Measurements from ENCODE around the gene SETD4.
"Not testable (repeated sequence)": the region's sequence is repeated elsewhere in the genome, so short reads cannot be mapped to it uniquely, and the experiment has no call there.

SETD4 gene

DNA sequence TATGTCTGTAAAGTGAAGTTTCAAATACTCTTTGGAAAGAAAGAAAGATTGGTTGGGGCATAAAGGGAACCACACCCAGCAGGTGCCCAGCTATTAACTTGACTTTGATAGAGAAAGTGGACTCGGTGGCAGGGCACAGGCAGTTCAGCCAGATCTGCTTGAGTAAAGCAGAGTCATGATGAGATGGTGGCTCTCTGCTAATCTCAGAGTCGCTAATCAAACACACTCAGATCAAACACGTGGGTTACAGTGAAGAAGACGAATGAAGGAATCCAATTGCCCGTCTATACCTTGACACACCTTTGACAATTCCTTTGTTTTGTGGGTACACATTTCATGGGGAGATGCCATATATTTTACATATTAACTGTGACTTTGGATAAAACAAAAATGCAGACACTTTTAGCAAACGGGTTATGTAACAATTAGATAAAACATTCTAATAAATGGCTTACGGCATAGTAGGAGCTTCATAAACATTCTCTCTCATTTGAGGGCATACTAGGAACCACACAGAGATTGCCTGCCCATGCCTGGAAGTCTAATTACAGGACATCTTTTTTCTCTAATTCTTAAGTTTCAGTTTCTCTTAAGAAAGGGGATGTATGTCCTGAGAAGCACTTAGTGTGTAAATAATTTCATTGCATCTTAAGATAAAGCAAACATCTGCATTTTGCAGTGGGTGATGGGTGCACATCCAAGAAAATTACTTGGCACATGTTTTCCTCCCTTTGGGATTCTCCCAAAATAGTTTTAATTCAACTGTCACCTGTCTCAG is 16.7 kb upstream of the SETD4 start:
- no peak for FAIRE-seq

DNA sequence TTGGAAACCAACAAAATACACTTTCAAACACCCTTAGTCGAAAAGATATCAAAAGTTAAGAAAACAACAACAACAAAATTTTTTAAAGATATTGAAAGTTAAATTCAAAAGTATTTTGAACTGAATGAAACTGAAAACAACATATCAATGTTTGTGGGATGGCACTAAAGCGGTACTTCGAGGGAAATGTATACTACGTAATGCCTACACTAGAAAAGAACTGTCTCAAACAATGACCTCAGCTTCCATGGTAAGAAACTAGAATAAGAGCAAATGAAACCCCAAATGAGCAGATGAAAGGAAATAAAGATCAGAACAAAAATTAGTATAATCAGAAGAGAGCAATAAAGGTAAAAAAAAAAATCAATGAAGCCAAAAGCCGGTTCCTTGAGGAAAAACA is 15.6 kb upstream of the SETD4 start:
- no peak for FAIRE-seq

DNA sequence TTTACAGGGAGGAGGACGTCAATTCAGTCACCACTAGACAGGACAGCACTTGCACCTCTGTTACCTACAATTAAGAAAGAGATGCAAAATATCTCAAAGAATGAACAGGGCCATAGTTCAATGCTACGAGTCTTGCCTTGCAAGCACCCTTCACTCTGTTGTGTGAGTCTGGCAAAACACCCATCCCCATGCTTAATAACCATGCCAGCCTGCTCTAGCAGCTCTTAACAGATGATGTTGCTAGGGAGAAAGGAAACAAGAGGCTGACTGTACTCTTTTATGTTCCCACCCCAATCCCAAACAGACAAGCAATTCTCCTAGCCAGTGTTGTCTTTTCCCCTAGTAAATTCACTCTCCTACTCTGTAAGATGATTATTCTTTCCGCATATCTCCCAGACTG is 14.8 kb upstream of the SETD4 start:
- FAIRE-seq: no peak

DNA sequence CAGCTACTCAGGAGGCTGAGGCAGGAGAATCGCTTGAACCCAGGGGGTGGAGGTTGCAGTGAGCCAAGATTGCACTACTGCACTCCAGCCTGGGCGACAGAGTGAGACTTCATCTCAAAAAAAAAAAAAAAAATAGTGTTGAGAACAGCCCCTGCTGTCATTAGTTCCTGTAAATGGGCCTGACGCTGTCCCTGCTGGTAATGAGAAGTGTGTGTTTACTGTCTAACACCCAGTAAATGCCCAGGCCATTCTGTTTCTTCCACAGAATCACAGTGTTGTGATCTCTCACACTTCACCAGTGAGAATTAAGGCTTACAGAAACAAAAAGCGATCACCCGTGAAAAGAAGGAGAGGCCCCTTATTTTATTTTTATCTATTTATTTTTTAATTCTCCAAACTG is 13.6 kb upstream of the SETD4 start:
- not testable (repeated sequence) for FAIRE-seq

DNA sequence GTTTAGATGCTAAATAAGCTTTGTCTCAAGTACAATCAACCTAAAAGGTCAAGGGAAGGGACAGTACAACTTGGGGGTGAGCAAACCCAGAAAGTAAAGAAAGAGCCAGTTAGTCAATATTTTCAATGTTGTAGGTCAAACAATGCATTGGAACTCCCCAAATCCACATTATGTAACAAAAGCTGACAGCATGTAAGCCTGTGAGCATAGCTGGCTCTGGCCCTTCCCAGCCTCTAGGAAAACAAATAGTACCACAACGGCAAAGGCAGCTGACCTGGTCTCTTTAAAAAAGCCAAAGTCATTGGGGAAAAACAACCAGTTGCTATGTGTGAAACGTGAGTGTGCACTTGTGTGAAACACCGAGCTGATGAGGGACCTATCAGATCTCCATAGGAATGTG is 12.9 kb upstream of the SETD4 start:
- no peak for FAIRE-seq

DNA sequence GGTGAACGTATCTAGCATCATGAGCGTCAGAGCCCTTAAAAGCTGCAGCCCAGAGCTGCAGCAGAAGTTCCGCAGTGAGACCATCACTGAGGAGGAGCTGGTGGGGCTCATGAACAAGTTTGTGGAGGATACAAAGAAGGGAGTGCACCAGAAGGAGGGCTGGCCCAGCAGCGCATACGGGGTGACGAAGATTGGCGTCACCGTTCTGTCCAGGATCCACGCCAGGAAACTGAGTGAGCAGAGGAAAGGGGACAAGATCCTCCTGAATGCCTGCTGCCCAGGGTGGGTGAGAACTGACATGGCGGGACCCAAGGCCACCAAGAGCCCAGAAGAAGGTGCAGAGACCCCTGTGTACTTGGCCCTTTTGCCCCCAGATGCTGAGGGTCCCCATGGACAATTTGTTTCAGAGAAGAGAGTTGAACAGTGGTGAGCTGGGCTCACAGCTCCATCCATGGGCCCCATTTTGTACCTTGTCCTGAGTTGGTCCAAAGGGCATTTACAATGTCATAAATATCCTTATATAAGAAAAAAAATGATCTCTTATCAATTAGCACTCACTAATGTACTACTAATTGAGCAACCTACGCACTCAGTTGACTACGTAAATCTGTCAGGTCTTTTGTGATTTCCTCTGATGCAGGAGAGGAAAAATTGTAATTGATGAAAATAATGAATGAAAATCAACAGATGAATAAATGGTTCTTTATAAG is 12.3 kb upstream of the SETD4 start:
- FAIRE-seq: no peak

DNA sequence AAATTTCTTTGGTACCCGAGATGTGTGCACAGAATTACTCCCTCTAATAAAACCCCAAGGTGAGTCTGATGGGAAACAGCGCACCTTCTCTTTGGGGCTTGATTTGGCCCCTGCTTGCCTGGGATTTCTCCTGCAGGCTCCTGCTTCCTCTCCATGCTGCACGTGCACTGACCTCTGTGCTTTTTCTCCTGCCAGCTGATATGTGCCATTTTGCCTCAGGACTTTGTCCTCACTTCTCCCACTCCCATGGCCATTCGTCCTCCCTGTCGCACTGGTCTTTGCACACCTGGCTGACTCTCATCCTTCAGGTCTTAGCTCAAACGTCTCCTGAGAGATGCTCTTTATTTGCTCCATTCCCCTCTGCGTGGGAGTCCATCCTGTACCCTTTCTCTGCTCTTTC is 10.7 kb upstream of the SETD4 start:
- no peak for FAIRE-seq

DNA sequence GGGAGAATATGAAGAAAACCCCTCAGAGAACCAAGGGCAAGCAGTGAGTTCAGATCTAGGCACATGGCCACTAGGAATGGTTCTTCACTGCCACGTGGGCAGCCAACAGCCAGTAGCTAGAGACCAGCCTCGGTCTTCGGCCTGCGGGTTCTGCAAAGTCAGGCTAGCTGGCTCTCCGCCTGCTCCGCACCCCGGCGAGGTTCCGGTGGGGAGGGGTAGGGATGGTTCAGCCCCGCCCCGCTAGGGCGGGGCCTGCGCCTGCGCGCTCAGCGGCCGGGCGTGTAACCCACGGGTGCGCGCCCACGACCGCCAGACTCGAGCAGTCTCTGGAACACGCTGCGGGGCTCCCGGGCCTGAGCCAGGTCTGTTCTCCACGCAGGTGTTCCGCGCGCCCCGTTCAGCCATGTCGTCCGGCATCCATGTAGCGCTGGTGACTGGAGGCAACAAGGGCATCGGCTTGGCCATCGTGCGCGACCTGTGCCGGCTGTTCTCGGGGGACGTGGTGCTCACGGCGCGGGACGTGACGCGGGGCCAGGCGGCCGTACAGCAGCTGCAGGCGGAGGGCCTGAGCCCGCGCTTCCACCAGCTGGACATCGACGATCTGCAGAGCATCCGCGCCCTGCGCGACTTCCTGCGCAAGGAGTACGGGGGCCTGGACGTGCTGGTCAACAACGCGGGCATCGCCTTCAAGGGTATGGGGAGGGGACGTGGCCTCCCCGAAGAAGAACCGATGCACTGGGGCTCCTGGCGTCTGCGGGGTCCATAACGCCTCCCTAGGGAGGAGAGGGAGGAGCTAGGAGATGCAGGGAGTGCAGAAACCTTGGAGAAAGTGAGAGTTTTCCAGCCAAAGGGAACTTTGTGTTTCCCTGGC is 9.6 kb upstream of the SETD4 start, which contains the start of gene CBR1:
Gene CBR1, plus strand, starts transcription at position 312 of the 871 bp plus-strand sequence. Its CDS starts 92 bp downstream, at position 404.
- FAIRE-seq: no peak

DNA sequence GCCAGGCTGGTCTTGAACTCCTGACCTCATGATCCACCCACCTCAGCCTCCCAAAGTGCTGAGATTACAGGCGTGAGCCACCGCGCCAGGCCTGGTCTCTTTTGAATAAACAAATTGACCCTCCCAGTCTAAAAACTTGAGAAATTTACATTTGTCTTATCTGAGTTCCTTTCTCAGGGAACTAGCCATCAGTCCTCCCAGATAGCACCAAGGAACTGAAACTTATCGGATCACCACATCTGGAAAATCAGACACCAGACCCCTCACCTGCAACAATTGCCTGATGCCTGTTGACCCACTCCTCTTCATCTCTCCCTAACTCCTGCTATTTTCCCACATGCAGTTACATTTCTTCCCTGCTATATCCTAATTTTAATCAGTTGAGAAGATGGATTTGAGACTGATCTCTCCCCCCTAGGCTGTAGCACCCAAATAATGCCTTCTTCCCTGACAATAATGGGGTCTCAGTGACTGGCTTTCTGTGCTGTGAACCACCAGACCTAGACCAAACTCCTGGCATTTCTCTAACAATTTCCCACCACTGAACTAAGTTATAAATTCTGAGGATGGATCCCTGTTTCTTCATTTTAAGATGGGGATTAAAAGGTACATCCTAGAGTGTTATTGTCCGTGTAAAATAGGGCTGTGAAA is 8.5 kb upstream of the SETD4 start:
- no peak for FAIRE-seq

DNA sequence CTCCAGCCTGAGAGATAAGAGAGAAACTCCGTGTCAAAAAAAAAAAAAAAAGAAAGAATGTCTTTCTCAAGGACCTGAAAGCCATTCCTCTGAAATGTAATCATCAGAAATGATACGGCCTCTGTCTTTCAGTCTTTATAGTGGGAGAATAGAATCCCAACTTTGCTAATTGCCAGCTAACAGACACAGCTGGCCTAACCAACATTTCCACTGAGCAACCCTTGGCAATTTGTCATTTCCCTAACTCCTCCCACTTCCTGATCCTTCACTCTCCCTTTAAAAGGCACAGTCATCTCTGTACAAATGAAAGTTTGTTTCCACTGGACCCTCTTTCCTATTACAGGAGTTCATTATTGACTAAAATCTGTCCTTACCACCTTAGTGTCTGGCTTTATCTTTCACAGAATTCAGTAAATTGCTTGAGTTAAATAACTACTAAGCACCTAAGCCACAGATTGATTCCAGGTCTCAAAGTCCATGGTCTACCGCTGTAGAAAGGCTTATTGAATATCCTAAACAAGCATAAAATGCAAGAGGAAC is 5.2 kb upstream of the SETD4 start:
- FAIRE-seq: no peak

DNA sequence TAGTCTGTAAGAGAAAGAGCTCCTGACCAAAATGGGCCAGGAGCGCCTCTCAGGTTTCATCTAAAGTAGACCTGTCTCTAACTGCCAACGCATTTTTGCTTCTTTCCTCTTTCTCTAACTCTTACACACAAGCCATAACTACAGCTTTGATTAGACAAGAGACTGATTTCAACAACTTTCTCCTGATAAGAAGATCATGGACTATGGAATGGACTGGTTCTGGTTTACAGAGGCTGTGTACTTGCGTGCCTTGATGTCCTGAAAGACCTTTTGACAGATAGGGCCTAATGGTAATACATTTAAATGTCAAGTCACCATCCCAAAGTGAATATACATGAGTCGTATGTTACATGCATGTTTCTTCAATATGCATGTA is 3.7 kb upstream of the SETD4 start:
- FAIRE-seq: no peak

DNA sequence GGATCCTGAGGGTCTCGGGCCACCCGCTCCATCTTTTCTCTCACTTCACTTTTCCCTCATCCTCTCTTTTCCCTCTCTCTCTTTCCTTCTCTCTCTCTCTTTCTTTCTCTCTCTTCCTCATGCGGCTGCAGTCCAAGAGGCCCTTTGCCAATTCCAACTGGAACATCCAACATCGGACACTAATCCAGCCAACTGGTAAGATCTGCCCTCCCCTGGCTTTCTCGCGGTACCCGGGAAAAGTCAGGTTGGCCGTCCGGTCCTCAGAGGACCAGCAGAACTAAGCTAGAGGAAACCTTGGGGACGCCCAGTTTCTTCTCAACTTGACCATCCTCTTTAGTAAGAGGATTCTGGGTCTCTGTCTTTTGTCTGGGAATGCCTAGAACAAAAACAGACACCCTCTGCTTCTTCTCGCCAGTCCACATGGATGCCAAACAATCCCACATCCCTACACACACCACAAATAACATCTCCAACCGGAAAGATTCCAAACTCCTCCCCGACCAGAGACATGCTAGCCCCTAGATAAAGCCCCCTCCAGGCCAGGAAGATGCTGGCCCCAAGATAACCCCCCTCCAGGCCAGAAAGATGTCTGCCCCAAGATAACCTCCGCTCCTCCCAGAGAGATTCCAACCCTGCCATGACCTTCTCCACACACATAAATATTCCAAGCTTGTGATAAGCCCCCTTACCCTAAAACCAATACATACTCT is 3.2 kb upstream of the SETD4 start:
- no peak for FAIRE-seq

DNA sequence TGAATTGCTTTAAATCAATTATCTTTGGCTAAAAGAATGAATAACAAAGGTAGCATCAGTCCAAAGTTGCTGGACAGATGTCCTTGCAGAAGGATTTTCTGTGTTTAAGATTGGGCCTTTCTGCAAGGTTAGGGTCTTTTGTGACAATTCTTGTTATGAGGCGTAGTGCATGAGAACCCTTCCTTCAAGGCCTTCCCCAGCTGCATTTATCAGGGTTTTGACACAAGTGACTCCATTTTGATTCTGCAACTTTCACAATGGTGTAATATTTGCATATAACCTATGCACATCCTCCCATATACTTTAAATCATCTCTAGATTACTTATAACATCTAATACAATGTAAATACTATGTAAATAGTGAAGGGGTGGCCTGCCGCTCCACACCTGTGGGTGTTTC is 1.1 kb upstream of the SETD4 start:
- no peak for FAIRE-seq

DNA sequence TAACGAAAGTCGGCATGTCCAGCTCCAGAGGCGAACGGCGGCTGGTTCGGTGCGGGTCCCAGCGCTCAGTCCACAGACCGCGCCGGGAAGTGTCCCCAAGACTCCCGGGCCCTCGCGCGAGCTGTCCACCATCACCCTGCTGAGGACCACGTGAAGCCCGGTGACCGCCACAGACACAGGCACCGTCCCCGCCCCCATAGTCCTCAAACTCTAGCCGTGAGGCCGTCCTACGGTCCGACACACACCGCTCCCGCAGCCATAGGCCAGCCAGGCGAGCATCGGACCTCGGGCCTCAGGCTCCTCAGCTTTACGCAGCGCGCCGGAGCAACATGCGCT is 535 bp downstream of the SETD4 start:
- FAIRE-seq: no peak

DNA sequence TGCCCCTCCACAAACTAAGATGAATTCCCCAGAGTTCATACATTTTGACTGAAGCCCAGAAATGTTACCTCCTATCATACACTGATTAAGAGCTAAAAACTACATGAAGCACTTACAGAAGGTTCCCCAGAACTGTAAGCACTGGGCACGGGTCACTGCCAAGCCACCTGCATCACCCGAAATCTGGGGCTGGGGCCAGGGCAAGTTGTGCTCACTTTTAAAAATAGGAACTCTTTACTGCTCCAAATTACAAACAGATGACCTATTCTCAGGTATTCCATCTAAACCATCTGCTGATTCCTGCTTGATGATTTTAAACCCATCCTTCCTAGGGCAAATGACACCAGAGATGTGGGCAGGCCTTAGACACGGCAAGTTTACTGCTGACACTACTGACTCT is 4.8 kb downstream of the SETD4 start:
- no peak for FAIRE-seq

DNA sequence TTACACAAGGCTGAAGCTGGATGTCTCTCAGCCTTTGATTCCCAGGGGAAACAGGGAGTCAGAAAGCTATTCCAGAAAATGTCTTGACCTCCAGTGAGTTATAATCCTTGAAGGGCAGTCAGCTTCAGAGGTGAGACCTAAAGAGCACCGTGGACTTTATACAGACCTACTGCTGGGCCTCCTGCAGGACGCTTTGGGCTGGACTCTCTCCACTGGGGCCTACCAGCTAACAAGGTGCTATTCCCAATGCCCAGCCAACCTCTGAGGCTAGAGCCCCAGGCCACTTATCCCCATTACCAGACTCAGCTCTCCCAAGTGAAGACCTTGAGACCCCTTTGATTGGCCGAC is 6.6 kb downstream of the SETD4 start:
- FAIRE-seq: no peak

DNA sequence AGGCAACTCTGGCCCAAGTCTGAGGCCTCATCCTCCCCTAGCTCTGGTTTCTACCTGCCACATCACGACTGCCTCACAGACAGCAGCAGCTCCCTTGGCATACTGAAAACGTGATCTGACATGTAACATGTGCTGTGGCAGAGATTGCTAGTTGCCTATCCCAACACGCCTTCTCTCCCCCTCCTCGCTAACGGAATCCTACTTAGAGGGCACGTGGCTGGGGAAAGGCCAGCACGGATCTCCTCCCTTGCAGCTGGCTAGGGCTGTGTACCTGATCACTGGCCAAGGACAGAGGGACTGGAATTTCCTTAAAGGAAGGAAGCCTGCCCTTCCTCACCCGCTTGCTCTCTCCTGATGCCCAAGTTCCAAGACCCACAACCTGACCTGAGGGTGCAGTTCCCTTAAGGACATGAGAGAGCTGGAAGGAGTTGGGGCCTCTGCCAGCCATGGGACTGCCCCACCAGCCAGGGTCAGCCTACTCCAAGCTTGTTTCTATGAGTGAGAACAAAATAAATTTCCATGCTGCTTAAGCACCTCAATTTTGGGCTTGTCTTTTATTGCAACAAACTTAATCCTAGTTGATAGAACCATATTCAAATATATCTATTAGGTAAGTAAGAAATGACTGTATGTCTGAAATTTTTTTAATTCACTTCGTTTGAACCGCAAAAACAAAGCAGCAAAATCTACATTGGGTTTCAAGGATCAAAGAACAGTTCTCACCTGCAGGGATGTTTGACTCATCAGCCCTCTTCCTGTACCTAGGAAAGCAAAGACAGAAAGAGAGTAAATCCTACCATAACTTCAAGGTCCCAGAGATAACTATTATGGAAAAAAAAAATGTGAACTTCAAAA is 7.2 kb downstream of the SETD4 start:
- FAIRE-seq: no peak

DNA sequence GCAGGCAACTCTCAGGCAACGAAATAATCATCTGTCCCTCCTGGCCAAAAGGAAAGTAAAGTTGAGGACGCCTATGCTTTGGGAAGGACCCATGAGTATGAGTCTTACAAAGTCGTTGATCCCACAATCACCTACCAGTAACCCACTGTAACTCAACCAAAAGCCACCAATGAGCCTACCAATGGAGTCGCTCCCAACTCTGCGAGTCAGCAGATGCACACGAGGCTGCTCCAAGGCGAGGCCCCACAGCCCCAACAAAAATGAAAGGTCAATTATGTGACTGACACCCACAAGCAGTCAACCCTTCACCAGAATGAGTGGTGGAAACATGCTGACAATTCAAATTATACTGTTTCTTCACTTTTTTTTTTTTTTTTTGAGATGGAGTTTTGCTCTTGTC is 12.0 kb downstream of the SETD4 start:
- no peak for FAIRE-seq

DNA sequence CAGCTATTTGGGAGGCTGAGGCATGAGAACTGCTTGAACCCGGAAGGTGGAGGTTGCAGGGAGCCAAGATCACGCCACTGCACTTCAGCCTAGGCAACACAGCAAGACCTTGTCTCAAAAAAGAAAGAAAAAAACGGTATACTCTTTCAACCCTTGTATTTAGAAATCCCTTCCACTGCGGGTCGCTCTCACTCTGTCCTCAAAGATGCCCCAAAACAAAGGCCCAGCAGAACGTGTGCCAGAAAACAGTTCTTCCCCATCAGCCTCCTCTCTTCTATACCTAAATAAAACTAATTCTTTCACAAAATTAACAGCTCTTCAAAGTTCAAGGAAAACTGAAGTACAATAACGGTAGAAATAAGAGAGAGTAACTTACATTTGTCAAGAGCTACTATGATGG is 13.2 kb downstream of the SETD4 start:
- FAIRE-seq: no peak

DNA sequence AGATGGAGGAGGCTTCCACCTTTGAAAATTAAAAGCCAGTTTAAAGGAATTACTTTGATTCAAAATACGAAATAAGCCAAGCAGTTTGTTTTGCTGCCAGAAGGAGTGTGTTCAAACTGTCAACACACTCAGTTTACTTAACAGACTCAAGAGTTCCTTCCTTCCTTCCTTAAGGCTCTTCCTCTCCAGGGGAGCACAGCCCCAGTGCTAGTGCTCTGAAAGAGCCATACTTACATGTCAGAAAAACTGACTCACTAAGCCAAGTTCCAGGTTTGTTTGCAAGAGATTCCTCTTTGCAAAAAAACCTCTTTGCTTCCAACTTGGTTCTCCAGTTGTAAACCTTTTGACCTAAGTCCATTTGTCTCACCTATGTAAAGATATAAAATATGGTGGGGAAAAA is 14.3 kb downstream of the SETD4 start:
- FAIRE-seq: no peak

DNA sequence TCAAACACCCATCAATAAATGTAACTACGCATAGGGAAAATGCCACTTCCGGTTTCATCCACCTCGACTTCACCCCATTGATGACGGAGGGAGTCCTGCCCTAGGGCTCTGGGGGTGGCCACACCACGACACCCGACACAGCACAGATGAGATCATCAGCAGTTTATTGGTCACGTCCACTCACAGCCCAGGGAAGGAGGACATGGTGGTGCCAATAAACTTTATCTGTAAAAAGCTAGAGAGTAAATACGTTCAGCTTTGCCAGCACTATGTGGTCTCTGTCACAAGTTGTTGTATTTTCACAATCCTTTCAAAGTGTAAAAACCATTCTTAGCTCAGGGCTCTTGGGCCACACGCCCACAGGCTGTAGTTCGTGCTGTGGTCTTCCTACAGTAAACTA is 16.3 kb downstream of the SETD4 start:
- FAIRE-seq: no peak
